Upper lobe of left lung (tissue), 4 donors: ENCODE data around the gene STX10.

Experiments
- CTCF ChIP-seq, 6 experiments: fragments of 450-650 bp in 4 of 6; fragments of 200-600 bp in 2 of 6; sonication (generic) in 2 of 6; IDR thresholded peaks; one replicate each; pipeline ENCODE4 v1.5.1; 2016 to 2019; ENCODE audit warnings: antibody characterized with exemption in 6 of 6
- EP300 ChIP-seq, 4 donors: sonication (generic); formaldehyde crosslinking; IDR thresholded peaks; one replicate each; pipeline ENCODE4 v1.5.1; 2017; ENCODE audit warnings: antibody characterized with exemption in 4 of 4, control low read depth in 2 of 4

- TF ChIP-seq EP300 (IDR thresholded peaks at IDR 0.05) (no peak), CTCF (IDR thresholded peaks at IDR 0.05) (no peak)
Measured at GRCh38 chr19:13118424-13119193, 31.6 kb downstream of the STX10 start.
